Spleen (tissue), 7 donors: ENCODE measurements around the gene FCHO2.

Experiments
- POLR2A ChIP-seq, 3 donors: fragments of 450-650 bp; IDR thresholded peaks; one replicate each; pipeline ENCODE4 v1.5.1; 2017; ENCODE audit warnings: antibody characterized with exemption in 3 of 3, mild to moderate bottlenecking in 1 of 3
- TF ChIP-seq, protein P1 (sequence below), 11 experiments: fragments of 200-600 bp in 7 of 11; fragments of 450-650 bp in 4 of 11; sonication (generic) in 4 of 11; IDR thresholded peaks in 8 of 11; conservative IDR thresholded peaks in 3 of 11; 1 replicate in 7 of 11; 2 replicates in 4 of 11; pipeline versions ENCODE4 v1.4.0 to v1.8.0; 2016 to 2021; ENCODE audit warnings: antibody characterized with exemption in 11 of 11, inconsistent platforms in 4 of 11, mild to moderate bottlenecking in 1 of 11
- donor health status: DM: no; HTN: no; CAD: no; lungs with moderate emphysema.
- donor health status: DM: no; HTN: no; CAD: no.
- donor health status: DM: no; HTN: no; CAD: no.

DNA sequence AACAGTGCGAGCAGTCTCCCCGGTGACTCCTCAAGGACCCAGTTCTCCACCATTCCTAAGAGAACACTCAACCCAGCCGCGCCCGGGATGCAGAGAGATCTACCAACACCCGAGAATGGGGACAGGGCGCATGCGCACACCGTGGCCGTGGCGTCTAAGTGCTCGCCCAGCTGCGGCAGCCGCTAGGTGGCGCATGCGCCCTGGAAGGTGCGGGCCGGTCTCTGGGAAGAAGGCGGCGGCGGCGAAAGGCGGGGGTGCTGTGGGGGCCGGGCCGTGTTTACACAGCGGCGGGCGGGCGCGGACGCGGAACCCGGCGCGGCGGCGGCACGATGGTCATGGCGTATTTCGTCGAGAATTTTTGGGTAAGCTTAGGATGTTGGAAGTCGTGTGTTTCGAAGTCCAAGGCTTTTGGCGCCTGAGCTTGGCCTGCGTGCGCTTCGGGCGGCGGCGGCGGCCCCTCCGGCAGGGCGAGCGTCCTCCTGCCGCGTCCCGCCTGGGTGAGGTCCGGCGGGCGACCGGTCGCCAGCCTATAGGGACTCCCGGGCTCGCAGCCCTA, at the start of gene FCHO2:
- TF ChIP-seq, protein P1, sequence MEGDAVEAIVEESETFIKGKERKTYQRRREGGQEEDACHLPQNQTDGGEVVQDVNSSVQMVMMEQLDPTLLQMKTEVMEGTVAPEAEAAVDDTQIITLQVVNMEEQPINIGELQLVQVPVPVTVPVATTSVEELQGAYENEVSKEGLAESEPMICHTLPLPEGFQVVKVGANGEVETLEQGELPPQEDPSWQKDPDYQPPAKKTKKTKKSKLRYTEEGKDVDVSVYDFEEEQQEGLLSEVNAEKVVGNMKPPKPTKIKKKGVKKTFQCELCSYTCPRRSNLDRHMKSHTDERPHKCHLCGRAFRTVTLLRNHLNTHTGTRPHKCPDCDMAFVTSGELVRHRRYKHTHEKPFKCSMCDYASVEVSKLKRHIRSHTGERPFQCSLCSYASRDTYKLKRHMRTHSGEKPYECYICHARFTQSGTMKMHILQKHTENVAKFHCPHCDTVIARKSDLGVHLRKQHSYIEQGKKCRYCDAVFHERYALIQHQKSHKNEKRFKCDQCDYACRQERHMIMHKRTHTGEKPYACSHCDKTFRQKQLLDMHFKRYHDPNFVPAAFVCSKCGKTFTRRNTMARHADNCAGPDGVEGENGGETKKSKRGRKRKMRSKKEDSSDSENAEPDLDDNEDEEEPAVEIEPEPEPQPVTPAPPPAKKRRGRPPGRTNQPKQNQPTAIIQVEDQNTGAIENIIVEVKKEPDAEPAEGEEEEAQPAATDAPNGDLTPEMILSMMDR (IDR thresholded peaks at IDR 0.05 in 8 of 11, conservative IDR thresholded peaks at IDR 0.05 in 3 of 11), result peak; percentile 93 to 98 (median 96)
- peak in 2 of 3 donors; percentile 28 to 77 for TF ChIP-seq POLR2A (IDR thresholded peaks at IDR 0.05)
